Measurements from ENCODE around the gene MYO15A. TPM values are rescaled to one million over a fixed set of nuclear protein-coding genes. Genes with fewer than 3 reads are reported as not detected.

Gene MYO15A
- polyA plus RNA-seq, 1 donor, result 3.9 TPM

GRCh38 chr17:18224053-18224386, 115.5 kb downstream of the MYO15A start:
- no peak for DNase-seq

DNA sequence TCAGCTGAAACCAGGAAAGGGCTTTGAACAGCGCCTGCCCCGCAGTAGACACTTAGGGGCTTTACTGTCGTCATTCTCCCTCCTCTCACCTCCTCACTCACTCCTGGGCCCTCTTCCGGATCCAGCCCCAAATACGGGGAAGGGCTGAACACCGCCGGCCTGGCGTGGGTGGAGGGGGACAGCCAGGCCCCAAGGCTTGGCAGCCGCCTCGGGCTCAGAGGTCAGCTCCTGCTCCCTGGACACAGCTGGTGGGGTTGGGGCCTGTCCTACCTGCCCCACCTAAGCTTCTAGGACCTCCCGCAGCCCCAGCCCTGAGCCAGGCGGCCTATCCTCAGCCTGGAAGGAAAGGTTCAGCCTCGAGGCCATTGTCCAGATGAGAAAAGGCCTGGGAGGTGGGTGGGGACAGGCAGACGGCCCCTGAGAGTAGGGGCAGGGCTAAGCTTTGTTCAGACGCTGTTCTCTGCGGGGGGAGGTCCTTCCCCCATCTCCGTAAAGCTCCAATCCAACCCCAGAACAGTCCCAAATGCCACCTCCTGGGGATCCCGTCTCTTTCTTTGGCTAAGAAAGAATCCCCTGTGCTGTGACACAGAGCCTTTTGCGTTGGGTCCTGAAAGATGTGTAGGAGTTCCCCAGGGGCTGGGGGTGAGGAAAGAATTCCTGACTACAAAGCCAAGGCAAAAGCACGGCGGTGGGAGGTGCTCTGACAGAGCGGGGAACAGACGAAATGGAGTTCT, 116.0 kb downstream of the MYO15A start:
- DNase-seq, result no peak

DNA sequence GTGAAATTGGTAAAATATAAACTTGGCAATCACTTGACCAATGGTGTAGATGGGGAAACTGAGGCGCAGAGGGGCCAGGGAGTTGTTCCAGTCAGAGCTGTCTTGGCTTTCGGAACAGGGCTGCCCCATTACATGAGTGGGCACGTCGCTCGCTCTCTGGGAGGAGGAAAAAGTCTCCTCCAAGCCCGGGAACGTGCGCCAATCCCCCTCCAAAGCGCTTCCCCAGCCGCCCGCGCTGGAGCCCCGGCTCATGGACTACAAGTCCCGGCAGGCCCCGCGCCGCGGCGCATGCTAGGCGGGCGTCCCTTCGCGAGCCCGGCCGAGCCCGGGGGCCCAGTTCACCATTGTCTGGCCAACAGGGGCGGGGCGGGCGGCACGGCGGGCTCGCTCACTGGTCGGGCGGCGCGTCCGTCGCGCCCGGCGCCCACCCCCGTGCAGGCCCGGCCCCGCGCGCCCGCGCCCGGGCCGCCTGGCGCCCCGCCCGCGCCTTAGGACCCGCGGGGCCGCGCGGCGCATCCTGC, 116.6 kb downstream of the MYO15A start, which contains the start of gene LLGL1:
LLGL1 (plus strand) TSS at position 515 of the 521 bp plus-strand sequence. CDS start 48 bp downstream, outside the sequence.
- peak; percentile 96 for DNase-seq

GRCh38 chr17:18225642-18226283, 117.2 kb downstream of the MYO15A start:
- DNase-seq, result no peak

DNA sequence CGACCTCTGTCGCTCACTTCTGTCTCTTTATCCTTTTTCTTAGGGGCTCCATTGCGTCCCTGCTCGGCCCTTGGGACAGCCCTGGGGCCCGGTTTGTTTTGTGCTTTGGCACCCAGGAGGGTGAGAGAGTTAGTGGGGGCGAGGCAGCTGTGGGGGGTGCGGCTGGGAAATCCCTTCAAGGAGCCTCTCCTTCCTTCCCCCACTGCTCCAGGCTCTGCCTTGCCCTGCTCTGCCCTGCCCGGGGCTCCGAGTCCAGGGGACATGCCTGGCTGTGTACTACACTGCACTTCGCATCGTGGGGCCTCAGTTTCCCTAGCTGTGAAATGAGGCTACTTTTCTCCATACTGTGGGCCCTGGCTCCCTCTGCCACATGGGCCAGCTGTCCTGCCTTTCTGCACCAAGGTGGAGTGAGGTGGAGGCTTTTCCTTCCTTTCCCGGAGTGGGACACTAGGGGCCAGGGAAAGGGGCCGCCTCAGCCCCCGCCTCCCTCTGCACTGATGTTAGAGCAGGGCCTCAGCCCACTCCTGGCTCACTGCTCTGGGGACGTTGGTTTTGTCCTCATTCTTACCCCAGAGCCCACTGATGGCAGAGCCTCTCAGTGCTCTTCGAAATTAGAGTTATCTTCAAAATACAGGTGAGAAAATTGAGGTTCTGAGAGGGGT, 117.9 kb downstream of the MYO15A start:
- DNase-seq, result no peak

- DNase-seq, result no peak
Measured at GRCh38 chr17:18227635-18228034, 119.1 kb downstream of the MYO15A start.

- no peak for DNase-seq
Measured at GRCh38 chr17:18228176-18228682, 119.7 kb downstream of the MYO15A start.

GRCh38 chr17:18229254-18229653, 120.7 kb downstream of the MYO15A start:
- DNase-seq, result no peak

Other genes with a start within 250 kb of the MYO15A start
- 47.2 TPM for gene TOM1L2, start 136.4 kb upstream of the MYO15A start, polyA plus RNA-seq (ENCODE audit: insufficient read length)
- 26.9 TPM for gene DRC3, start 135.9 kb upstream of the MYO15A start, polyA plus RNA-seq (ENCODE audit: insufficient read length)
- 29.5 TPM for gene ATPAF2, start 69.6 kb upstream of the MYO15A start, polyA plus RNA-seq (ENCODE audit: insufficient read length)
- 14.0 TPM for gene GID4, start 69.3 kb upstream of the MYO15A start, polyA plus RNA-seq (ENCODE audit: insufficient read length)
- 37.2 TPM for gene DRG2, start 20.8 kb upstream of the MYO15A start, polyA plus RNA-seq (ENCODE audit: insufficient read length)
- gene ALKBH5, start 75.1 kb downstream of the MYO15A start, polyA plus RNA-seq (ENCODE audit: insufficient read length), result 64.8 TPM
- gene LLGL1, start 116.9 kb downstream of the MYO15A start, polyA plus RNA-seq (ENCODE audit: insufficient read length), result 28.4 TPM
- gene FLII, start 150.0 kb downstream of the MYO15A start, polyA plus RNA-seq (ENCODE audit: insufficient read length), result 150 TPM
- gene MIEF2, start 151.9 kb downstream of the MYO15A start, polyA plus RNA-seq (ENCODE audit: insufficient read length), result 13.6 TPM
- gene TOP3A, start 206.2 kb downstream of the MYO15A start, polyA plus RNA-seq (ENCODE audit: insufficient read length), result 60.6 TPM
- gene SMCR8, start 206.5 kb downstream of the MYO15A start, polyA plus RNA-seq (ENCODE audit: insufficient read length), result 17.2 TPM

All from left kidney (tissue), 2 donors.